NB4 (cell line): ENCODE measurements around the gene FITM1.
"Not testable (repeated sequence)": the region's sequence is repeated elsewhere in the genome, so short reads cannot be mapped to it uniquely, and the experiment has no call there.

Experiments used
- DNase-seq: peaks from one replicate; pipeline ENCODE4 v3.0.0; 2010; ENCODE audit warnings: low read depth
- H3K4me3 ChIP-seq: one replicate; pipeline ENCODE4 v1.5.1; 2011; ENCODE audit warnings: mild to moderate bottlenecking, low read depth, low read length, moderate library complexity
- CTCF ChIP-seq: IDR thresholded peaks from one replicate; pipeline ENCODE4 v1.5.1; 2012; ENCODE audit warnings: low read depth, low read length
- MAX ChIP-seq: IDR thresholded peaks from 2 replicates; pipeline ENCODE4 v1.6.1; 2011; ENCODE audit warnings: low read depth, low read length
- MYC ChIP-seq: IDR thresholded peaks from 2 replicates; pipeline ENCODE4 v1.6.1; 2011; ENCODE audit warnings: low read depth, low read length
- POLR2A ChIP-seq: IDR thresholded peaks from 2 replicates; pipeline ENCODE4 v1.6.1; 2011; ENCODE audit warnings: mild to moderate bottlenecking; ENCODE audit not compliant: insufficient read length; ENCODE audit errors: extremely low read depth

FITM1 gene

GRCh38 chr14:24100197-24100981, 30.1 kb upstream of the FITM1 start:
- no peak for DNase-seq
- TF ChIP-seq POLR2A (no peak), MAX (no peak), MYC (no peak), CTCF (no peak)
- no peak overlapping the region for H3K4me3 ChIP-seq

DNA sequence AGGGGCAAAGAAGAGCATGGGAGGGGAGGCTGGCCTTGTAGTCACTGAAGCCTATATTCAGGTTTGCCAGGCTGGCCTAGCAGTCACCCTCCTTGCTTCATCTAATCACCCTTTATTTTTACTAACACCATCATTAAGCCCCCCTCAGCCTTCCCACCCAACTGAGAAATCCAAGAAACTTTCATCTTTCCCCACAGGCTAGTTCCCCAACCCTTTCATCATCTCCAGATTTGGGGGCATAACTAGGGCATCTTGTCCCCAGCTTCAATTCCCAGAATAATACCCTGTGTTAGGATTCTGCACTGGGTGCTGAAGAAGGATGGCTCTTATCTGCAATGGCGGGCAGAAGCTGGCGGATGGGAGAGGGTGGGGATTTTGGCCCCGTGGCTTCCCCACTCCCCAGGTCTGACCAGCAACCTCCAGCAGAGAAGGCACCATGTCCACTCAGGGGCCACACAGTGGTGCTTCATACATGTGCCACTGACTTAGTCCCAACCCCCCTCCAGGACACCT, 29.4 kb upstream of the FITM1 start:
- no peak overlapping the region for H3K4me3 ChIP-seq
- TF ChIP-seq CTCF (no peak), MAX (no peak), POLR2A (no peak), MYC (no peak)
- DNase-seq = no peak

- no peak for DNase-seq
- no peak for TF ChIP-seq MAX
- no peak for TF ChIP-seq POLR2A
- no peak for TF ChIP-seq MYC
- TF ChIP-seq CTCF = no peak
- H3K4me3 ChIP-seq = no peak overlapping the region
Measured at GRCh38 chr14:24102357-24103048, 28.0 kb upstream of the FITM1 start.

DNA sequence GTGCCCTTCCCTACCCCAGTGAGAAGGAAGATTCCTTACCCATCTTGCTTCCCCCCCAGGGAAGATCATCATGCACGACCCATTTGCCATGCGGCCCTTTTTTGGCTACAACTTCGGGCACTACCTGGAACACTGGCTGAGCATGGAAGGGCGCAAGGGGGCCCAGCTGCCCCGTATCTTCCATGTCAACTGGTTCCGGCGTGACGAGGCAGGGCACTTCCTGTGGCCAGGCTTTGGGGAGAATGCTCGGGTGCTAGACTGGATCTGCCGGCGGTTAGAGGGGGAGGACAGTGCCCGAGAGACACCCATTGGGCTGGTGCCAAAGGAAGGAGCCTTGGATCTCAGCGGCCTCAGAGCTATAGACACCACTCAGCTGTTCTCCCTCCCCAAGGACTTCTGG, 27.0 kb upstream of the FITM1 start:
- no peak for DNase-seq
- no peak overlapping the region for H3K4me3 ChIP-seq
- TF ChIP-seq CTCF (no peak), MAX (no peak), MYC (no peak), POLR2A (no peak)

DNA sequence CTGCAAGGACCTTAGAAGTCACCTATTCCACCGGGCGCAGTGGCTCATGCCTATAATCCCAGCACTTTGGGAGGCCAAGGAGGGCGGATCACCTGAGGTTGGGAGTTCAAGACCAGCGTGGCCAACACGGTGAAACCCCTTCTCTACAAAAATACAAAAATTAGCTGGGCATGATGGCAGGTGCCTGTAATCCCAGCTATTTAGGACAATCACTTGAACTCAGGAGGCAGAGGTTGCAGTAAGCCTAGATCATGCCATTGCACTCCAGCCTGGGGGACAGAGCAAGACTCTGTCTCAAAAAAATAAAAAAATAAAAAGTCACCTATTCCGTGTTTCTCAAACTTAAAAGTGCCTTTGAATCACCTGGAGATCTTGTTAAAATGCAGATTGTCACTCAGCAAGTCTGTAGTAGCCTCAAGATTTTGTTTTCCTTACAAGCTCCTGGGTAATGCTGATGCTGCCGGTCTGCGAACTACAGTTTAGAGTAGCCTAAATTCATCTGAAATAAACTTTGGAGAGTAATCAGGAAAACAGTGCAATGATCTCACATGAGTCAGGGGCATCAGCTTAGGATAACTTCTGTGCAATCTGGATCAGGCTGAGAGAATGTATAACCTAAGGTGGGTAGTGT, 24.7 kb upstream of the FITM1 start:
- H3K4me3 ChIP-seq, DNase-seq: not testable (repeated sequence)

DNA sequence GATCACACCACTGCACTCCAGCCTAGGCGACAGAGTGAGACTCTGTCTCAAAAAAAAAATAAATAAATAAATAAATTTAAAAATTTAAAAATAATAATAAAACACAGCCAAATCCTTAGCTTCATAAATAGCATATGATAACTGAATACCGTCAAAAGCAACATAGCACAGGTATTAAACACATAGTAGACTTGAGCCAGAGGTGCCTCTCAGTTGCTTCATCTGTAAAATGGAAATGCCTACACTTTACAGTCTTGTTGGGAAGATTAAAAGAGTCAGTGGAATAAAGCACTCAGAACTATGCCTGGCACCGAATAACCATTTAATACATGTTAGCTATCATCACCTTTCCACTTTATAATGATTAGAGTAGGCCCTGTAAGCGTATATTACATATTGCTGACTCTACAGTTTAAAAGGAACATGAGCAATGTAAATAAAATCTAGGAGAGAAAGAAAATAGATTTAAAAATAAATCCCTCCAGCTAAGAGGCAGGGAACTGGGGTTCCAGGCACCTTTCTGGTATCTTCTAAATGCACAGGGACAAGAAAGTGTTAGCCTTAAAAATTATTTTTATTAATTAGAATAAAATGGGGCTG, 23.7 kb upstream of the FITM1 start:
- TF ChIP-seq POLR2A (no peak), MAX (no peak), MYC (no peak), CTCF (no peak)

More for the DNA sequence above, 23.7 kb upstream of the FITM1 start:
- no peak for DNase-seq
- no peak overlapping the region for H3K4me3 ChIP-seq
